H1 (cell line): ENCODE measurements around the gene TSPEAR. TPM values are rescaled to one million over a fixed set of nuclear protein-coding genes. Genes with fewer than 3 reads are reported as not detected.

Source experiments
- CTCF ChIA-PET: fragments of 300-600 bp; sonication (Branson Sonifier 250); formaldehyde crosslinking; loops from one replicate; lab custom pipeline; 2021; ENCODE audit not compliant: partially characterized antibody; lab: Charles Lee
- POLR2A ChIA-PET: fragments of 300-600 bp; sonication (Branson Sonifier 250); formaldehyde crosslinking; loops from one replicate; lab custom pipeline; 2021; ENCODE audit warnings: inconsistent platforms; ENCODE audit not compliant: partially characterized antibody; lab: Charles Lee
- DNase-seq, 2 experiments: peaks; one replicate each; pipeline versions ENCODE4 v3.0.0 to v3.0.0-alpha.2; 2010 to 2022; ENCODE audit warnings: low spot score in 2 of 2, low read depth in 1 of 2, mixed read lengths in 1 of 2
- FAIRE-seq: peaks from 2 replicates; lab custom pipeline; 2011; peaks lifted over from hg19 to GRCh38; lab: Jason Lieb, UNC
- H2AFZ ChIP-seq: 2 replicates; pipeline ENCODE4 v1.8.1; 2012; ENCODE audit warnings: low read length, inconsistent platforms
- H2AK5ac ChIP-seq: 2 replicates; pipeline ENCODE4 v1.6.1; 2013; ENCODE audit warnings: low read depth, low read length
- H2BK120ac ChIP-seq: replicated peaks from 2 replicates; pipeline ENCODE3; 2013; ENCODE audit warnings: low read depth, low read length, inconsistent platforms
- H2BK12ac ChIP-seq: 2 replicates; pipeline ENCODE4 v1.6.1; 2013; ENCODE audit warnings: low read depth, low read length
- H2BK15ac ChIP-seq: 2 replicates; pipeline ENCODE4 v1.6.1; 2013; ENCODE audit warnings: low read length
- H2BK20ac ChIP-seq: 2 replicates; pipeline ENCODE4 v1.6.1; 2013; ENCODE audit warnings: low read length
- H2BK5ac ChIP-seq: 2 replicates; pipeline ENCODE4 v1.6.1; 2013; ENCODE audit warnings: low read depth, low read length
- H3K14ac ChIP-seq: 2 replicates; pipeline ENCODE4 v1.6.1; 2013; ENCODE audit warnings: inconsistent platforms; ENCODE audit not compliant: insufficient read length
- H3K18ac ChIP-seq: 2 replicates; pipeline ENCODE4 v1.6.1; 2013; ENCODE audit warnings: low read length; ENCODE audit errors: extremely low read depth
- H3K23ac ChIP-seq: 2 replicates; pipeline ENCODE4 v1.6.1; 2013; ENCODE audit warnings: inconsistent platforms; ENCODE audit not compliant: insufficient read length
- H3K23me2 ChIP-seq: 2 replicates; pipeline ENCODE4 v1.6.1; 2013; ENCODE audit warnings: low read depth, low read length
- H3K27ac ChIP-seq: 2 replicates; pipeline ENCODE4 v1.6.1; 2011; ENCODE audit warnings: low read depth, low read length, inconsistent platforms
- H3K27me3 ChIP-seq, 4 experiments: replicated peaks in 1 of 4; 1 replicate in 1 of 4; 2 replicates in 3 of 4; pipeline versions ENCODE4 v1.6.1 to v1.8.1; 2011 to 2013; ENCODE audit warnings: low read length in 3 of 4, mild to moderate bottlenecking in 3 of 4, inconsistent platforms in 2 of 4, mixed read lengths in 2 of 4, moderate library complexity in 1 of 4; ENCODE audit not compliant: control insufficient read depth in 3 of 4, insufficient read depth in 3 of 4; ENCODE audit errors: extremely low read depth in 1 of 4
- H3K36me3 ChIP-seq, 4 experiments: 2 replicates each; pipeline versions ENCODE4 v1.6.1 to v1.8.1; 2011 to 2013; ENCODE audit warnings: mild to moderate bottlenecking in 4 of 4, low read length in 3 of 4, moderate library complexity in 2 of 4, control low read depth in 1 of 4, inconsistent platforms in 1 of 4; ENCODE audit not compliant: insufficient read depth in 4 of 4, control insufficient read depth in 2 of 4
- H3K4ac ChIP-seq: replicated peaks from 2 replicates; pipeline ENCODE3; 2013; ENCODE audit warnings: low read length, low read depth, mixed read lengths, inconsistent platforms; ENCODE audit not compliant: insufficient read length
- H3K4me1 ChIP-seq, 4 experiments: replicated peaks in 1 of 4; 1 replicate in 1 of 4; 2 replicates in 3 of 4; pipeline versions ENCODE4 v1.6.1 to v1.8.1; 2011 to 2013; ENCODE audit warnings: low read length in 3 of 4, inconsistent platforms in 2 of 4, mixed read lengths in 1 of 4; ENCODE audit not compliant: insufficient read depth in 4 of 4, control insufficient read depth in 3 of 4
- H3K4me2 ChIP-seq, 2 experiments: 2 replicates each; pipeline versions ENCODE4 v1.6.1 to v1.8.1; 2011 to 2013; ENCODE audit warnings: low read depth in 2 of 2, low read length in 2 of 2, control low read depth in 1 of 2, inconsistent platforms in 1 of 2, mild to moderate bottlenecking in 1 of 2; ENCODE audit not compliant: insufficient read depth in 1 of 2
- H3K4me3 ChIP-seq, 4 experiments: fragments of 200-600, 300-600 bp in 1 of 4; sonication (generic), shearing (Covaris generic), sonication (Bioruptor Twin) in 1 of 4; 2 replicates each; pipeline versions ENCODE4 v1.5.1 to v1.8.1; 2011 to 2016; ENCODE audit warnings: low read length in 4 of 4, low read depth in 3 of 4, control low read depth in 2 of 4, inconsistent platforms in 2 of 4, mild to moderate bottlenecking in 2 of 4, mixed read lengths in 1 of 4, moderate library complexity in 1 of 4; ENCODE audit not compliant: insufficient read depth in 2 of 4; ENCODE audit errors: extremely low read depth in 1 of 4
- H3K56ac ChIP-seq: replicated peaks from 2 replicates; pipeline ENCODE3; 2013; ENCODE audit warnings: low read depth, mild to moderate bottlenecking, mixed read lengths, low read length, inconsistent platforms; ENCODE audit not compliant: insufficient read length
- H3K79me1 ChIP-seq: 2 replicates; pipeline ENCODE4 v1.6.1; 2013; ENCODE audit warnings: low read depth, low read length, control low read depth
- H3K79me2 ChIP-seq, 2 experiments: 2 replicates each; pipeline versions ENCODE4 v1.6.1 to v1.8.1; 2012 to 2013; ENCODE audit warnings: low read length in 2 of 2, mild to moderate bottlenecking in 2 of 2, inconsistent platforms in 1 of 2; ENCODE audit not compliant: insufficient read depth in 2 of 2, control insufficient read depth in 1 of 2
- H3K9ac ChIP-seq, 4 experiments: replicated peaks in 1 of 4; 1 replicate in 1 of 4; 2 replicates in 3 of 4; pipeline versions ENCODE4 v1.6.1 to v1.8.1; 2011 to 2013; ENCODE audit warnings: low read depth in 3 of 4, low read length in 3 of 4, control low read depth in 2 of 4, mild to moderate bottlenecking in 2 of 4, moderate library complexity in 2 of 4, inconsistent platforms in 1 of 4; ENCODE audit errors: extremely low read depth in 1 of 4
- H3K9me3 ChIP-seq, 2 experiments: 2 replicates each; pipeline versions ENCODE4 v1.6.1 to v1.8.1; 2012 to 2013; ENCODE audit warnings: mild to moderate bottlenecking in 2 of 2, moderate library complexity in 2 of 2, control low read depth in 1 of 2, inconsistent platforms in 1 of 2, low read depth in 1 of 2, low read length in 1 of 2, mixed read lengths in 1 of 2; ENCODE audit not compliant: insufficient read depth in 2 of 2
- H4K20me1 ChIP-seq, 2 experiments: replicated peaks in 1 of 2; 2 replicates each; pipeline versions ENCODE3 to v1.8.1; 2011 to 2013; ENCODE audit warnings: inconsistent platforms in 2 of 2, low read length in 2 of 2, mild to moderate bottlenecking in 1 of 2; ENCODE audit not compliant: insufficient read depth in 2 of 2, control insufficient read depth in 1 of 2
- H4K5ac ChIP-seq: 2 replicates; pipeline ENCODE4 v1.6.1; 2013; ENCODE audit warnings: low read length, low read depth, mixed read lengths, inconsistent platforms; ENCODE audit not compliant: insufficient read length
- H4K8ac ChIP-seq: 2 replicates; pipeline ENCODE4 v1.8.0; 2013; ENCODE audit warnings: mild to moderate bottlenecking, moderate library complexity, low read length, inconsistent platforms; ENCODE audit not compliant: insufficient read depth; ENCODE audit errors: extremely low read depth
- H4K91ac ChIP-seq: replicated peaks from 2 replicates; pipeline ENCODE3; 2013; ENCODE audit warnings: low read length, mixed read lengths, inconsistent platforms; ENCODE audit not compliant: insufficient read length
- BCL11A ChIP-seq, 2 experiments: IDR thresholded peaks; one replicate each; pipeline ENCODE4 v1.6.1; 2011; ENCODE audit warnings: low read depth in 2 of 2, low read length in 2 of 2, mild to moderate bottlenecking in 2 of 2
- CREB1 ChIP-seq: IDR thresholded peaks from 2 replicates; pipeline ENCODE4 v1.6.1; 2012; ENCODE audit warnings: inconsistent platforms
- JUN ChIP-seq: IDR thresholded peaks from 2 replicates; pipeline ENCODE4 v1.6.1; 2011; ENCODE audit warnings: low read depth, mild to moderate bottlenecking, improper control_type of control experiment, low read length
- RAD21 ChIP-seq, 2 experiments: IDR thresholded peaks in 1 of 2; conservative IDR thresholded peaks in 1 of 2; 2 replicates each; pipeline ENCODE4 v1.6.1; 2011; ENCODE audit warnings: low read depth in 2 of 2, low read length in 2 of 2, improper control_type of control experiment in 1 of 2, inconsistent platforms in 1 of 2, mild to moderate bottlenecking in 1 of 2, moderate library complexity in 1 of 2
- WGBS, 2 experiments: shearing (Covaris generic) in 1 of 2; methylation state at CpG; one replicate each; pipeline versions ENCODE4 v1.1.6 to v1.1.7; 2013 to 2015; ENCODE audit warnings: low lambda C conversion rate in 2 of 2, mixed read lengths in 2 of 2, inconsistent platforms in 1 of 2, low coverage in 1 of 2, missing lambda C conversion rate in 1 of 2; ENCODE audit not compliant: insufficient replicate concordance in 2 of 2, insufficient coverage in 1 of 2, insufficient read length in 1 of 2; ENCODE audit errors: extremely low coverage in 1 of 2, missing lambda C conversion rate in 1 of 2; 5-methylcytosine and 5-hydroxymethylcytosine counted together
- polyA plus RNA-seq, 7 experiments: library from polyadenylated mRNA; depleted of rRNA in 3 of 7; stranded (reverse) in 5 of 7; unstranded in 2 of 7; fragments of >200 nt in 5 of 7; fragments of 200-250 nt in 2 of 7; gene quantifications; 1 replicate in 5 of 7; 2 replicates in 1 of 7; 4 replicates in 1 of 7; pipeline versions ENCODE4 v1.2.1 to v1.2.3, GENCODE V29; 2011 to 2013; ENCODE audit warnings: missing spikeins in 2 of 7, mixed read lengths in 2 of 7
- total RNA-seq: library from RNA; stranded (reverse); fragmentation: NEBNext Ultra II Directional; extraction: Animal tissue kit (Norgen Biotek cat#: 25700); gene quantifications from 2 replicates; pipeline ENCODE4 v1.2.1, GENCODE V29; 2021

TSPEAR gene
- total and polyA plus RNA-seq, 2 of the 8 experiments (the other 6 are each of a cell fraction or from before 2014, with no cell fraction given) = 0.58 to 0.89 TPM

DNA sequence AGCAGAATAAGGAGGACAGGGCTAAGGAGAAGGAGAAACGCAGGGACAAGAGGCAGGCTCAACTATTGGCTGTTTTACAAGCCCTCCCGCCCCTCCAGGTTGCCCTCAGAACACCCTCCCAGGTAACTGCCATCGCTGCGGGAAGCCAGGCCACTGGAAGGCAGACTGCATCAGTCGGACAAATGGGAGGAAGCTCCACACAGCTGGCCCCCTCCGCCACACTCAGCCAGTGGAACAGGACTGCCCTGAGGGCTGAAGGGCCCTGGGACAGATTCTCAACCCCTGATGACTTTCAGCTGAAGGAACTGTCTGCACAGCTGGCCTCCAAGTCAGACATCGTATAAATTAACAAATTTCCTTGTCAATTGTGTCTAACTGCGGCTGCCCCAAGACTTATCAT is 234.2 kb downstream of the TSPEAR start:
- WGBS, 2 experiments = 82% methylated on average over 8 of the region's 8 CpGs; no CpG with 5 or more reads in 1 of the 2 experiments
- no peaks in the 10 kb centered on the region for H3K79me1 ChIP-seq
- H3K4me1 ChIP-seq = no peaks in the 10 kb centered on the region; a peak in 1 of 7 replicates
- H3K27me3 ChIP-seq = no peaks in the 10 kb centered on the region
- no peak overlapping the region for H3K4me2 ChIP-seq
- H3K9ac ChIP-seq = no peak overlapping the region
- no peak overlapping the region for H4K8ac ChIP-seq
- H3K14ac ChIP-seq = no peak overlapping the region
- H4K91ac ChIP-seq = no peak overlapping the region
- H3K18ac ChIP-seq = no peak overlapping the region
- no peak overlapping the region for H4K5ac ChIP-seq
- ChIA-PET CTCF (interaction anchor here (1.2 to 1.8 kb wide), 3 partner anchors 16 to 113 kb away, joined by 3 to 6 read pairs (median 5); no protein-coding TSS in a partner anchor), POLR2A (no interaction called here)
- H2BK5ac ChIP-seq = no peak overlapping the region
- no peak overlapping the region for H2BK20ac ChIP-seq
- no peak overlapping the region for H2BK12ac ChIP-seq
- no peak overlapping the region for H2BK15ac ChIP-seq
- peaks cover 0 to 2% of the 10 kb centered on the region in 2 experiments for H4K20me1 ChIP-seq
- H3K9me3 ChIP-seq = no peaks in the 10 kb centered on the region
- DNase-seq (no peak), FAIRE-seq (no peak)
- no peak overlapping the region for H3K56ac ChIP-seq
- H2AFZ ChIP-seq = no peak overlapping the region
- TF ChIP-seq CREB1 = no peak
- TF ChIP-seq RAD21 (IDR thresholded peaks at IDR 0.05 in 1 of 2, conservative IDR thresholded peaks at IDR 0.05 in 1 of 2; ENCODE audit: low read depth in 2 of 2, low read length in 2 of 2) = no peak
- no peak for TF ChIP-seq BCL11A (IDR thresholded peaks at IDR 0.05; ENCODE audit: low read depth in 2 of 2, low read length in 2 of 2)
- no peak for TF ChIP-seq JUN
- H3K4ac ChIP-seq = no peak overlapping the region
- no peak overlapping the region for H2BK120ac ChIP-seq
- no peaks in the 10 kb centered on the region for H3K36me3 ChIP-seq
- no peak overlapping the region for H2AK5ac ChIP-seq
- H3K79me2 ChIP-seq = no peaks in the 10 kb centered on the region
- H3K23ac ChIP-seq = no peak overlapping the region
- no peak overlapping the region for H3K4me3 ChIP-seq
- H3K27ac ChIP-seq = no peak overlapping the region
- no peaks in the 10 kb centered on the region for H3K23me2 ChIP-seq
